ENCODE measurements around the gene PAGE4.
A peak's percentile ranks its signal among the peaks of the same experiment; 100 is the strongest.

PAGE4 gene

DNA sequence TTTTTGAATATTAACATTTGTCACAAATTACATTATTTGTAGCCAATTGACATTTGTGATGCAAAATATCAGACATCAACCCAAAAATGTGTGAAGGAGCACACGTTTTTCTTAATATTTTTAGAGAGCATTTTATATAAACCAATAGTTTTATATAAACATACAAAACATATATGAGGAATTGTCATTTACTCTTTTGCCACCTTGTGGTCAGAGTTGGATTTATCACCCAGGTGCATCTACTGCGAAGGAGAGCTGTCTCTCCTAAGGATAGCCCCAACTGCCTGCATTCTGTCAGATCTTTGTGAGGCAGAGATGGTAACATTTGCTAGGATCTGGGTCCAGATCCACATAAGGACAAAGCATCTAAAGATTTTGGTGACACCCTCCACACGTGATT, 47.6 kb downstream of the PAGE4 start:
- DNase-seq, result no peak

DNA sequence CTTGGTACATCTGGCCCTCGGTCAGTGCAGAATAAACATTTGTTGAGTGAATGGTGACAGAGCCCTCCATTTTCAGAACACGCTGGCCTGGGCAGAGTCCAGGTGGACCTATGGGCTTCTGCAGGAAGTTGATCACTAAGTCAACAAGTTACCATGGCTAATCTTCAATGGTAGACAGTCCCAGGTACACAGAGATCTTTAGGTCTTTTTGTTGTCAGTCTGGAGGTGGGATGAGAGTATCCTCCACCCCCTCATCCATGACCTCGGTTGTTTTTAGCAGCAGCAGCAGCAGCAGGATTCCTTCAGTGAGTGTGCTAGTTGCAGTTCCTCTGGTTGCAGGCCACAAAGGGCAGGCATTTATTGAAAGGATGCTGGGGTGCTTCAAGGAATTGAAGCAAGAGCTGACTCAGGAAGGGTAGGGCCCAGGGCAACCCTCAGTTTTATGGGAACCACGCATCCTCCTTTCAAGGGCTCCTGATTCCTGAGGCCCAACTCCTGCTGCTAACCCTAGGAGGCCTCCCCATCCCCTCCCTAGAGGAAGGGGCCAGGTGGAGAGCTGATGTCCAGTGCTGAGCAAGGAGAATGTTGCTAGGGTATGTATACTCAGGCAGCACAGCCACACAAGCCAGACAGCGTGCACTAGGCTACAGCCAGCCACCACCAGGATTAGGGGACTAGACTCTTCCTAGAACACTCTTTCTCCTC, 48.4 kb downstream of the PAGE4 start:
- no peak for DNase-seq

DNA sequence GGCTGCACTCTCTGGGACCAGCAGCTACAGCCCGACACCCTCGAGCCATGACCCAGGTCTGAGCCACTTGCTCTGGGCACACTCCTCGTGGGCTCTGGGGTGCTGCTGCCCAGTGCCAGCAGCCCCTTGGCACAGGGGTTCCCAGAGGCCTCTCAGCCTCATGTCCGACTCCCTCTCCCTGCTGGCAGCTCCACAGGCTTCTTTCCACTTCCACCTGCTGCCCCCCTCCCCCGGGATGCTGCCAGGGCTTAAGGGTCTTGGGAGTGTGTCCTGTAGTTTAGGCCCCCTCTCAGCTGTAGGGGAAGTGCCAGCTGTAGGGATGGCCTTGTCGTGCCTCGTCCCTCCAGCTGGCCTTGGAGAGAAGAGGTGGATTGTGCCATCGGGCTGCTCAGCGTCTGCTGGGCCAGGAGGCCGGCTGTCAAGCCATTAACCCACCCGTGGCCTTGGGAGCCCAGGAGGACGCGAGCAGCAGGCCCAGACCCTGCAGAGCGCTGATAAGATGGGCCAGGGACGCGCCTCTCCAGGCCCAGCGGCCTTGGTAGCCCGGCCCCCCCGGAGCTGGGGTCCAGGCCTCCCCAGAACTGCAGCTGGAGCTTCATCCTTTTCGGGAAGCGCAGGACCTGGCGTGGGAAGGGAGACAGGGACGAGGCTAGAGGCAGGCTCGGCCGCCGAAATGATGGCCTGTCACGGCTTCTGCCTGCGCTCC, 49.2 kb downstream of the PAGE4 start:
- no peak for DNase-seq

DNA sequence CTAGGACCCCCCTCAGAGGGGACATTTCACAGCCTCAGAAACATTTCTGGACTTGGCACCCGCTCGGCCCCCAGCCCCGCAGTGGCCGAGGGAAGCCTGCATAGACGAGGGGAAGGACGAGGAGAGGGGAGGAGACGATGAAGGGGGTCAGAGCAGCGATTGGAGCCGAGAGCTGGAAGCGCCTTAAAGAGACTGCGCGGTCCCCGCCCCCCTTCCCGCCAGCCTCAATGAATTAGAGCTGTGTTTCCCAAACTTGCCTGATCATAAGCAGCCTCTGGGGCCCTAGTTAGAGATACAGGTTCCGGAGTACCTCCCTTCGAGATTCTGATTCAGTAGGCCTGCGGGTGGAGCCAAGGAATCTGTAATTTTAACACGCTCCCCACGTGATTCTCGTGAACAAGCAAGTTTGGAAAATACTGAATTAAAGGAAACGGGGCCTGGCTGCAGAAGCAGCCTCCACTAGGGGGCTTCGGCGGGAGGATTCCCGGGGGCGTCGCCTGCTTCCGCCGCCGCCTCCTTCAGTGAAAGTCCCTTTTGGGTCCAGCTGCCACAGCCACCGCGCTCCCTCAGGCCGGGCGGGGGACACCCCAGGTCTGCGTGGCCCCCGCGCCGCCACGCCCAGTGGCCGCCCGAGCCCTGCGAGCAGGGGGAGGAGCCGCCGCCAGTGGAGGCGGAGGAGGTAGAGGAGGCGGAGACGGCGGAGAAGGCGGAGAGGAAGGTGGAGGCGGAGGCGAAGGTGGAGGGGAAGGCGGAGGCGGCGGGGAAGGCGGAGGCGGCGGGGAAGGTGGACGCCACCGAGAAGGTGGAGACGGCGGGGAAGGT, 49.9 kb downstream of the PAGE4 start, which contains the start of gene USP27X:
Gene USP27X, plus strand, starts transcription at position 651 of the 822 bp plus-strand sequence. CDS start 824 bp downstream, outside the sequence.
- DNase-seq, result peak; percentile 87

DNA sequence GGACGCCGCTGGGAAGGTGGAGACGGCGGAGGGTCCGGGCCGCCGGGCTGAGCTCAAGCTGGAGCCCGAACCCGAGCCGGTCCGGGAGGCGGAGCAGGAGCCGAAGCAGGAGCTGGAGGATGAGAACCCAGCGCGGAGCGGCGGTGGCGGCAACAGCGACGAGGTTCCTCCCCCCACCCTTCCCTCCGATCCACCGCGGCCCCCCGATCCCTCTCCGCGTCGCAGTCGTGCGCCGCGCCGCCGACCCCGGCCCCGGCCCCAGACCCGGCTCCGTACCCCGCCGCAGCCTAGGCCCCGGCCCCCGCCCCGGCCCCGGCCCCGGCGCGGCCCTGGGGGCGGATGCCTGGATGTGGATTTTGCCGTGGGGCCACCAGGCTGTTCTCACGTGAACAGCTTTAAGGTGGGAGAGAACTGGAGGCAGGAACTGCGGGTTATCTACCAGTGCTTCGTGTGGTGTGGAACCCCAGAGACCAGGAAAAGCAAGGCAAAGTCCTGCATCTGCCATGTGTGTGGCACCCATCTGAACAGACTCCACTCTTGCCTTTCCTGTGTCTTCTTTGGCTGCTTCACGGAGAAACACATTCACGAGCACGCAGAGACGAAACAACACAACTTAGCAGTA, 50.7 kb downstream of the PAGE4 start:
- no peak for DNase-seq

DNA sequence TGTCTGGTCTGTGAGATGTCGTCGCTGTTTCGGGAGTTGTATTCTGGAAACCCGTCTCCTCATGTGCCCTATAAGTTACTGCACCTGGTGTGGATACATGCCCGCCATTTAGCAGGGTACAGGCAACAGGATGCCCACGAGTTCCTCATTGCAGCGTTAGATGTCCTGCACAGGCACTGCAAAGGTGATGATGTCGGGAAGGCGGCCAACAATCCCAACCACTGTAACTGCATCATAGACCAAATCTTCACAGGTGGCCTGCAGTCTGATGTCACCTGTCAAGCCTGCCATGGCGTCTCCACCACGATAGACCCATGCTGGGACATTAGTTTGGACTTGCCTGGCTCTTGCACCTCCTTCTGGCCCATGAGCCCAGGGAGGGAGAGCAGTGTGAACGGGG, 51.6 kb downstream of the PAGE4 start:
- no peak for DNase-seq
